H1 (cell line): ENCODE results near the gene DPEP1. TPM values are rescaled to one million over a fixed set of nuclear protein-coding genes. Genes with fewer than 3 reads are reported as not detected.

Experiments used
- CHD1 ChIP-seq: IDR thresholded peaks from 2 replicates; pipeline ENCODE4 v1.6.1; 2012; ENCODE audit warnings: low read depth, low read length, improper control_type of control experiment
- CHD7 ChIP-seq: fragments of 300-600 bp; sonication (generic); IDR thresholded peaks from 2 replicates; pipeline ENCODE4 v1.7.1; 2012; ENCODE audit warnings: low read length, moderate library complexity, mild to moderate bottlenecking, inconsistent platforms; ENCODE audit not compliant: insufficient replicate concordance
- SIX5 ChIP-seq: IDR thresholded peaks from 2 replicates; pipeline ENCODE4 v1.6.1; 2011; ENCODE audit warnings: mild to moderate bottlenecking, low read depth, low read length
- polyA plus RNA-seq, 7 experiments: library from polyadenylated mRNA; depleted of rRNA in 3 of 7; stranded (reverse) in 5 of 7; unstranded in 2 of 7; fragments of >200 nt in 5 of 7; fragments of 200-250 nt in 2 of 7; gene quantifications; 1 replicate in 5 of 7; 2 replicates in 1 of 7; 4 replicates in 1 of 7; pipeline versions ENCODE4 v1.2.1 to v1.2.3, GENCODE V29; 2011 to 2013; ENCODE audit warnings: missing spikeins in 2 of 7, mixed read lengths in 2 of 7
- total RNA-seq: library from RNA; stranded (reverse); fragmentation: NEBNext Ultra II Directional; extraction: Animal tissue kit (Norgen Biotek cat#: 25700); gene quantifications from 2 replicates; pipeline ENCODE4 v1.2.1, GENCODE V29; 2021

The DPEP1 gene
- total and polyA plus RNA-seq, 2 of the 8 experiments (the other 6 are each of a cell fraction or from before 2014, with no cell fraction given) = 2.8 to 3.1 TPM

- TF ChIP-seq CHD7 (no peak), SIX5 (no peak), CHD1 (no peak)
Observed at GRCh38 chr16:89595330-89596060, 17.9 kb upstream of the DPEP1 start (continued).
